Central memory CD8-positive, alpha-beta T cell (primary cell): ENCODE data around the gene NUDT2.
"Not testable (repeated sequence)": the region's sequence is repeated elsewhere in the genome, so short reads cannot be mapped to it uniquely, and the experiment has no call there.

ENCODE experiments used
- ATAC-seq: fragments of 150-1000 bp; cut with Tn5 transposase; replicated peaks from 2 replicates; pipeline ENCODE4 v1.10.0; 2022; ENCODE audit warnings: mild to moderate bottlenecking, moderate FRiP score, moderate number of reproducible peaks; ENCODE audit not compliant: poor library complexity, severe bottlenecking; ENCODE audit errors: extremely low read depth
- DNase-seq, 2 donors: peaks; one replicate each; pipeline ENCODE4 v3.0.0; 2021; ENCODE audit warnings: low spot score in 2 of 2
- H3K27ac Mint-ChIP-seq: one replicate; pipeline ENCODE4 v1.8.0; 2022; ENCODE audit warnings: low read depth, mild to moderate bottlenecking, moderate library complexity, mixed read lengths
- H3K27me3 Mint-ChIP-seq: one replicate; pipeline ENCODE4 v1.8.0; 2022; ENCODE audit warnings: mixed read lengths
- H3K36me3 Mint-ChIP-seq: one replicate; pipeline ENCODE4 v1.8.0; 2022; ENCODE audit warnings: mild to moderate bottlenecking, moderate library complexity, mixed read lengths; ENCODE audit not compliant: insufficient read depth
- H3K4me1 Mint-ChIP-seq: one replicate; pipeline ENCODE4 v1.8.0; 2022; ENCODE audit warnings: mixed read lengths
- H3K4me3 Mint-ChIP-seq: one replicate; pipeline ENCODE4 v1.8.0; 2022; ENCODE audit warnings: mild to moderate bottlenecking, moderate library complexity, mixed read lengths
- H3K9me3 Mint-ChIP-seq: one replicate; pipeline ENCODE4 v1.8.0; 2022; ENCODE audit warnings: mixed read lengths

NUDT2 gene

GRCh38 chr9:34328987-34329832 is at the start of gene NUDT2, which contains the start of gene KIF24:
NUDT2 (plus strand) TSS chr9:34329569; CDS start chr9:34339040, 9,471 bp downstream.
KIF24 (minus strand) TSS chr9:34329268; CDS start chr9:34311346, 17,922 bp downstream.
- no peaks in the 10 kb centered on the region for H3K9me3 Mint-ChIP-seq
- ATAC-seq (peak; percentile 94), DNase-seq (peak; percentile 85 to 96)
- H3K27me3 Mint-ChIP-seq: no peaks in the 10 kb centered on the region
- peaks cover 8% of the 10 kb centered on the region for H3K36me3 Mint-ChIP-seq
- peak within 1 kb of the TSS; percentile 94 for H3K4me3 Mint-ChIP-seq
- peak within 1 kb of the TSS; percentile 98 for H3K27ac Mint-ChIP-seq
- H3K4me1 Mint-ChIP-seq: peaks cover 27% of the 10 kb centered on the region

- Mint-ChIP-seq H3K27ac (no peak overlapping the region), H3K9me3 (no peaks in the 10 kb centered on the region), H3K4me3 (no peak overlapping the region), H3K36me3 (no peaks in the 10 kb centered on the region), H3K4me1 (no peaks in the 10 kb centered on the region), H3K27me3 (no peaks in the 10 kb centered on the region)
- no peak for ATAC-seq
- no peak for DNase-seq
These were observed 47.3 kb upstream of the NUDT2 start for GRCh38 chr9:34282096-34282495.

GRCh38 chr9:34289159-34289558 is 40.2 kb upstream of the NUDT2 start:
- DNase-seq (no peak), ATAC-seq (no peak)
- Mint-ChIP-seq H3K9me3 (no peaks in the 10 kb centered on the region), H3K4me1 (no peaks in the 10 kb centered on the region), H3K4me3 (no peak overlapping the region), H3K36me3 (no peaks in the 10 kb centered on the region), H3K27ac (no peak overlapping the region), H3K27me3 (no peaks in the 10 kb centered on the region)

DNA sequence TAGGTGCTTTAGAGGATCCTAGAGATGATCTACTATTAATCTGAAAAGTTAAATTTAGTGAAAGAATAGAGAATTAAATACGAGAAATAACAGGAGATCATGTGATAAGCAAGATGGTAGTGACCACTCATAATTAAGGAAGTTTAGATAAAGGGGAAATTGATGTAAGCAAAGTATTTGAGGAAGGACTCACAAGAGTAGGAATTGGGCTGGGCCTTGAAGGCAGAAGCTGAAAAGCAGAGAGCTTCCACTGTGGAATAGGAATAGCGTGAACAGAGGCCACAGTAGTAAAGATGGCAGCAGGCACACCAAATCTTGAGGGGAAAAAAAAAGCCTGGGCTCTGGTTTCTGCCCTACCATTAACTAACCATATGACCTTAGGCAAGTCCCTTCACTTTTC is 38.3 kb upstream of the NUDT2 start:
- H3K4me3 Mint-ChIP-seq: no peak overlapping the region
- no peak for ATAC-seq
- DNase-seq: no peak
- H3K4me1 Mint-ChIP-seq: no peaks in the 10 kb centered on the region
- no peaks in the 10 kb centered on the region for H3K36me3 Mint-ChIP-seq
- no peaks in the 10 kb centered on the region for H3K27me3 Mint-ChIP-seq
- no peaks in the 10 kb centered on the region for H3K9me3 Mint-ChIP-seq
- no peak overlapping the region for H3K27ac Mint-ChIP-seq

DNA sequence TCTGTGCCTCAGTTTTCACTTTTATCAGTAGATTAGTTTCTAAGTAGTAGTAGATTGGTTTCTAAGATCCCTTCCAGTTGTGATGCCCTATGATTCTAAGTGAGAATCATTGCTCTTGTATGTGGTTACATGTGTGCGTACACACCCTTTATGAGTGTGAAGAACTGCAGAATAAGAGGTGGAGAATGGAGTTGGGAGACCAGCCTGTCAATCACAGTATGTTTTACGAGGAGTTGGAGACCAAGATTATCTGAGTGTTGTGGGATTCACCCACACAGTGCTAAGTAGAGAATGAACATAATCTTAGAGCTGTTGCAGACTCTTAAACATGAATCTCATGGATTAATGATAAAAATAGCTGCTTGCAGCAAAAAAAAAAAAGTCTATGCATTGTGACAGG is 37.9 kb upstream of the NUDT2 start:
- H3K4me3 Mint-ChIP-seq: no peak overlapping the region

DNA sequence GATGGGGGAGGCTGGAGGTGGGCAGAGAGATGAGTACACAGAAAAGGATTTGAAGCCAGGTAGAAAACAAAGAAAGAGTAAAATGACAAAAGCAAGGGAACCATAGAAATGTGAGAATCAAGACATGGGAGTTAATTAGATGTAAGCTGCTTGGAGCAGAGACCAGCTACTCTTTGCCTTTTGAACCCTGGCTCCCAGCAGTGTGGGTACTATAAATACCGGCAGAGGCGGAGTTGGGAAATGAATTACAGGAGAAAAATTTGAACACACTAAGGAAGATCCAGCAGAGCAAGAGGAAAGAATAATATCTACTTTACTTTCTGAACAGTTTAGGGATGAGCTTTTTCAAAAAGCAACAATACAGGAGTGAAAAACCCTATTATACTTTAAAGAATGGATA is 36.8 kb upstream of the NUDT2 start:
- Mint-ChIP-seq H3K9me3 (no peaks in the 10 kb centered on the region), H3K27me3 (no peaks in the 10 kb centered on the region), H3K36me3 (no peaks in the 10 kb centered on the region), H3K4me3 (no peak overlapping the region), H3K4me1 (no peaks in the 10 kb centered on the region), H3K27ac (no peak overlapping the region)
- ATAC-seq (no peak), DNase-seq (no peak)

More for the DNA sequence above, 37.9 kb upstream of the NUDT2 start:
- Mint-ChIP-seq H3K9me3 (no peaks in the 10 kb centered on the region), H3K27me3 (no peaks in the 10 kb centered on the region), H3K36me3 (no peaks in the 10 kb centered on the region), H3K27ac (no peak overlapping the region), H3K4me1 (no peaks in the 10 kb centered on the region)
- ATAC-seq: no peak
- no peak for DNase-seq

DNA sequence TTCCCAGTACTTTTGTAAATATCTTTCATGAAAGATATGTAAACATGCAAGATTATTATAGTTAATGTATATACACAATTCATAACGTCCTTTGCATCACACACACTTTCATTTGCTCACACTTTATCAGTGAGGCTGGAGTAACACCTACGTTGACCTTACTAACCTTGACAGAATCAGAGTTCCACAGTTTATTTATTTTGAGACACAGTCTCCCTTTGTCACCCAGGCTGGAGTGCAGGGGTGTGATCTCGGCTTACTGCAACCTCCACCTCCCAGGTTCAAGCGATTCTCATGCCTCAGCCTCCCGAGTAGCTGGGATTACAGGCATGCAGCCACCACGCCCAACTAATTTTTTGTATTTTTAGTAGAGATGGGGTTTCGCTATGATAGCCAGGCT is 28.3 kb upstream of the NUDT2 start:
- H3K27me3 Mint-ChIP-seq, H3K4me3 Mint-ChIP-seq, H3K27ac Mint-ChIP-seq, H3K4me1 Mint-ChIP-seq, H3K36me3 Mint-ChIP-seq, H3K9me3 Mint-ChIP-seq, ATAC-seq, DNase-seq: not testable (repeated sequence)

GRCh38 chr9:34308316-34308715 is 21.1 kb upstream of the NUDT2 start:
- not testable (repeated sequence) for H3K4me3 Mint-ChIP-seq, H3K4me1 Mint-ChIP-seq, H3K9me3 Mint-ChIP-seq, ATAC-seq, H3K27me3 Mint-ChIP-seq, DNase-seq, H3K36me3 Mint-ChIP-seq, H3K27ac Mint-ChIP-seq

- no peaks in the 10 kb centered on the region for H3K9me3 Mint-ChIP-seq
- H3K27me3 Mint-ChIP-seq: no peaks in the 10 kb centered on the region
- H3K4me1 Mint-ChIP-seq: no peaks in the 10 kb centered on the region
- H3K27ac Mint-ChIP-seq: no peak overlapping the region
- no peak for ATAC-seq
- no peaks in the 10 kb centered on the region for H3K36me3 Mint-ChIP-seq
- H3K4me3 Mint-ChIP-seq: no peak overlapping the region
- no peak for DNase-seq
These were observed 19.2 kb upstream of the NUDT2 start for GRCh38 chr9:34310215-34310614.

DNA sequence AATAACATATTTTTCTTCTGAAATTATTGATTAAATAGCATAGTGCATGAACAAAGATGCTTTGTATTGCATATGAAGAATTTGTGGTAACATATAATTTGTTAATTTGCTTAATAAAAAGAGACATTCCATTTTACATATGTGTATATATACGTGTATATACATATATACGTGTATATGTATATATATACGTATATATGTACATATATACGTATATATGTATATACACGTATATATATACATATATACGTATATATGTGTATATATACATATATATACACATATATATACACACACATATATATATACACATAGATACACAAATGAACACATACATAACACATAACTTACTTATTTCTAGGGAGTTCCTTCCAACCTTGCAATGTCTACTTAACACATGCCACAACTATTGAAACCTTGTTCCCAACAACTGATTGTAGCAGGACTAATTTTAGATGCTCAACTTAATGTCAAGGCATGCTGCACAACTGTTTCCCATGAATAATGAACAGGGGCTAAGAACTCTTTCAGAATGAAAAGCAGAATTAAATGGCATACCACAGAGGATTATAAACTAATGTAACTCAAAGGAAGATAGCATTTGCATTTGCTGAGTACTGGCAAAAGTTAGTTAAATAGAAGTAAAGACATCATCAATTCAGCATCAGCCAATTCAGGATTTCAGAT is 17.7 kb upstream of the NUDT2 start:
- Mint-ChIP-seq H3K36me3 (no peaks in the 10 kb centered on the region), H3K27me3 (no peaks in the 10 kb centered on the region), H3K4me3 (no peak overlapping the region), H3K27ac (no peak overlapping the region), H3K4me1 (no peaks in the 10 kb centered on the region), H3K9me3 (no peaks in the 10 kb centered on the region)
- no peak for ATAC-seq
- no peak for DNase-seq

GRCh38 chr9:34317436-34317835 is 11.9 kb upstream of the NUDT2 start:
- no peak for DNase-seq
- ATAC-seq: no peak
- Mint-ChIP-seq H3K27ac (no peak overlapping the region), H3K9me3 (no peaks in the 10 kb centered on the region), H3K36me3 (no peaks in the 10 kb centered on the region), H3K27me3 (no peaks in the 10 kb centered on the region), H3K4me3 (no peak overlapping the region), H3K4me1 (no peaks in the 10 kb centered on the region)

- no peaks in the 10 kb centered on the region for H3K4me1 Mint-ChIP-seq
- no peaks in the 10 kb centered on the region for H3K27me3 Mint-ChIP-seq
- H3K4me3 Mint-ChIP-seq: no peak overlapping the region
- DNase-seq (no peak), ATAC-seq (no peak)
- H3K9me3 Mint-ChIP-seq: no peaks in the 10 kb centered on the region
- H3K27ac Mint-ChIP-seq: no peak overlapping the region
- H3K36me3 Mint-ChIP-seq: no peaks in the 10 kb centered on the region
These were observed 11.1 kb upstream of the NUDT2 start for GRCh38 chr9:34318163-34318790.

GRCh38 chr9:34321451-34321850 is 7.9 kb upstream of the NUDT2 start:
- Mint-ChIP-seq H3K27ac (no peak overlapping the region), H3K9me3 (no peaks in the 10 kb centered on the region), H3K36me3 (no peaks in the 10 kb centered on the region), H3K4me3 (no peak overlapping the region), H3K4me1 (no peaks in the 10 kb centered on the region), H3K27me3 (no peaks in the 10 kb centered on the region)
- DNase-seq: no peak
- ATAC-seq: no peak
